ACC112 (cell line): ENCODE data around the gene LMTK2.

Experiments
- H2AFZ ChIP-seq: fragments of 200-600 bp; sonication (generic); one replicate; pipeline ENCODE4 v1.6.0; 2017; ENCODE audit warnings: antibody characterized with exemption, low read length; ENCODE audit not compliant: unreplicated experiment
- H3K27ac ChIP-seq: fragments of 200-600 bp; sonication (generic); 2 replicates; pipeline ENCODE4 v1.5.1; 2014; ENCODE audit warnings: low read depth, mild to moderate bottlenecking, antibody characterized with exemption, low read length, moderate library complexity
- H3K27me3 ChIP-seq: fragments of 200-600 bp; sonication (generic); 2 replicates; pipeline ENCODE4 v1.6.1; 2014; ENCODE audit warnings: mild to moderate bottlenecking, antibody characterized with exemption, low read length, moderate library complexity, mixed read lengths; ENCODE audit not compliant: insufficient read depth
- H3K36me3 ChIP-seq: fragments of 200-600 bp; sonication (generic); 2 replicates; pipeline ENCODE4 v1.6.1; 2016; ENCODE audit warnings: mild to moderate bottlenecking, antibody characterized with exemption, low read length, moderate library complexity, mixed read lengths; ENCODE audit not compliant: insufficient read depth
- H3K4me1 ChIP-seq: fragments of 200-600 bp; sonication (generic); one replicate; pipeline ENCODE4 v1.6.1; 2016; ENCODE audit warnings: low read length, mixed read lengths; ENCODE audit not compliant: insufficient read depth, unreplicated experiment, control insufficient read depth
- H3K4me3 ChIP-seq: fragments of 200-600 bp; sonication (generic); 2 replicates; pipeline ENCODE4 v1.5.1; 2014; ENCODE audit warnings: mild to moderate bottlenecking, low read depth, low read length
- H3K79me2 ChIP-seq: fragments of 200-600 bp; sonication (generic); one replicate; pipeline ENCODE4 v1.6.0; 2016; ENCODE audit warnings: low read length; ENCODE audit not compliant: control insufficient read depth, unreplicated experiment, insufficient read depth

LMTK2 gene

DNA sequence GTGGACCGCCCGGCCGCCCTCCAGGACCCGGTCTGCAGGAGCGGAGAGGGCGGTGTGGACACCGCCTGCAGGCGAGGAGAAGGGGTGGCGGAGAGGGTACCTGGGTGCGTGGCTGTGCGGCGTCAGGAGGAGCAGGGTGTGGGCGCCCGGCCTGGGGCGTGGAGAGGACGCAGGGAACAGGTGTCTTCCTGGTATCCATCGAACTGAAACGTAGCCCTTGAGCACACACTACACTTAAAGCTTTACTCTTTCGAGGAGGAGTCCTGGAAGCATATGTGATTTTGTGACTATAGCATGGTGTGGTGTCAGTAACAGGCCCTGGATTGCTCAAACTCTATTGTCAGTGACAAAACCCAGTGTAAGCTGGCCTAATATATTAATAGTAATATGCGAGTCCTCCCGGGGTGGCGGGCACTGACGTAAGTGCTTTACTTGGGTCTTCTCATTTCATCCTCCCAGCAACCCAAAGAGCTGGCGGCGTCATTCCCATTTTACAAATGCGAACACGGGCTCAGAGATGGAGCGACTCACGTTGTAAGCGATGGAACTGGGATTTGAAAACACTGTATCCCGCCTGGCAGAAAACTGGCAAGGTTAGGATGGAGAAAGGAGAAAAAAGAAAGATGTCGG, 145.9 kb downstream of the LMTK2 start:
- Histone ChIP-seq H3K27ac (no peak overlapping the region), H3K4me1 (peaks cover 5% of the 10 kb centered on the region), H2AFZ (peak overlapping the region; percentile 63), H3K4me3 (peak overlapping the region; percentile 95), H3K36me3 (no peaks in the 10 kb centered on the region), H3K79me2 (peaks cover 15% of the 10 kb centered on the region), H3K27me3 (no peaks in the 10 kb centered on the region)

DNA sequence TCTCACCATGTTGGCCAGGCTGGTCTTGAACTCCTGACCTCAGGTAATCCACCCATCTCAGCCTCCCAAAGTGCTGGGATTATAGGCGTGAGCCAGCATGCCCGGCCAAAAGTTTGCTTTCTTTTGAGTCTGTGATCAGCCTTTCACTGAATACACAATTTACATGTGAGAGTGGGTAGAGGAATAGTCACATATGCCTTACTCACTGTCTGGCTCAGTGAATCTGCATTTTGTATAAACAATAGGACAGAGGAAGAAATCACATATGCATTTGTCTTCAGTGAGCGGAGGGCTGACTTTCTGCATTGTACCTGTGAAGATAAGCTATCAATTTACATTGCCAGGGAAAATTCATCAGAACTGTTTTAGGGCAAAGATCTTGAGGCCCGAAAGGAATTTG, 147.9 kb downstream of the LMTK2 start:
- no peaks in the 10 kb centered on the region for H3K27me3 ChIP-seq
- H3K4me3 ChIP-seq: no peak overlapping the region
- no peak overlapping the region for H3K27ac ChIP-seq
- H3K36me3 ChIP-seq: no peaks in the 10 kb centered on the region
- peaks cover 15% of the 10 kb centered on the region for H3K79me2 ChIP-seq
- H3K4me1 ChIP-seq: peaks cover 5% of the 10 kb centered on the region
- H2AFZ ChIP-seq: no peak overlapping the region

DNA sequence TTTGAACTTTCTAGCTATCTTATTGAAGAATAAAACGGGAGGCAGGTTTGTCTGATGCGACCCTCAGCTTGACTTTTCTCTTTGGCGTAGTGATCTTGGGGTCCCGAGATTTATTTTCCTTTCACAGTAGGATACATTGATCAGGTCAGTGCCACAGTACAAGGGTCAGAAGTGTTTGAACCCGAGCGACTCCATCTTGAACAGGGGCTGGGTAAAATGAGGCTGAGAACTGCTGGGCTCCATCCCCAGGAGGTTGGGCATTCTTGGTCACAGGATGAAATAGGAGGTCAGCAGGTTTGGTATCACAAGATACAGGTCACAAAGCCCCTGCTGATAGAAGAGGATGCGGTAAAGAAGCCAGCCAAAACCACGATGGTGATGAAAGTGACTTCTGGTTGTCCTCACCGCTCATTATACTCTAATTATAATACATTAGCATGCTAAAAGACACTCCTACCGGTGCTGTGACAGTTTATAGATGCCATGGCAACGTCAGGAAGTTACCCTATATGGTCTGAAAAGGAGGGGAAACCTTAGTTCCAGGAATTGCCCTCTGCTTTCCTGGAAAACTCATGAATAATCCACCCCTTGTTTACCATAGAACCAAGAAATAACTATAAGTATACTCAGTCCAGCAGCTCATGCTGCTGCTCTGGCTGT, 148.4 kb downstream of the LMTK2 start:
- Histone ChIP-seq H2AFZ (no peak overlapping the region), H3K27me3 (no peaks in the 10 kb centered on the region), H3K79me2 (peaks cover 15% of the 10 kb centered on the region), H3K27ac (no peak overlapping the region), H3K4me1 (peaks cover 5% of the 10 kb centered on the region), H3K36me3 (no peaks in the 10 kb centered on the region), H3K4me3 (no peak overlapping the region)

DNA sequence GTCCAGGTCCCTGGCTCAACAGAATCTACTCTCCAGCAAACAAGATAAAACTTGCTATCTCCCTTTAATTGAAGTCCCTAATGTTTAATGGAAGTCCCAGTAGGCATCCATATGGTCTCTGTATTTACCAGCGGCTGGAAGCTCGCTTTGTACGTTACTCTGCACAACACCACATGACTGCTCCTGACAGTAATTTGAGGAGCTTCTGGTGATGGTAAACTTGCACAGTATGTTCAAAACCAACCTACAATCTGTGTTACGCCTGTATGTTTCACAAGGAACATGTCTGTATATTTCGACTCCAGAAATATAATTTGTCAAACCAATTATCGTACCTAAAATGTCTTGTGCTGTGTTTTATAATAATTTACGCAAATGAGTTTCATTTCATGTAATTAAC, 149.8 kb downstream of the LMTK2 start:
- Histone ChIP-seq H3K27ac (no peak overlapping the region), H2AFZ (no peak overlapping the region), H3K36me3 (no peaks in the 10 kb centered on the region), H3K27me3 (no peaks in the 10 kb centered on the region), H3K79me2 (peaks cover 15% of the 10 kb centered on the region), H3K4me1 (peaks cover under 1% of the 10 kb centered on the region), H3K4me3 (no peak overlapping the region)

DNA sequence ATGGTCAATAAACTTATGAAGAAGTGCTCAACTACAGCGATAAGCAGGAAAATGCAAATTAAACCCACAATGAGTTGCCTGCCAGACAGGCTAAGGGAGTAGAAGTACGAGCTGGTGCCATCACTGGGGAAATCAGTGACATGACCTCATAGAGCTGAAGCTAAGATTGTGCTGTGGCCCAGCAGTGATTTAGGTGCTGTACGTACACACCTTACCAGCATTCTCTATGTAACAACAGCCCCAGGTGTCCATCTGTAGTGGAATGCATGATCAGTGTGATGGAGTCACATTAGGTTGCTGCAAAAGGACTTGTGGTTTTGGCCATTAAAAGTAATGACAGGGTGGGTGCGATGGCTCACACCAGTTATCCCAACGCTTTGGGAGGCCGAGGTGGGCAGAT, 151.0 kb downstream of the LMTK2 start:
- H2AFZ ChIP-seq: no peak overlapping the region
- H3K79me2 ChIP-seq: peaks cover 10% of the 10 kb centered on the region
- no peaks in the 10 kb centered on the region for H3K36me3 ChIP-seq
- H3K4me3 ChIP-seq: no peak overlapping the region
- H3K27me3 ChIP-seq: no peaks in the 10 kb centered on the region
- no peak overlapping the region for H3K27ac ChIP-seq
- no peaks in the 10 kb centered on the region for H3K4me1 ChIP-seq
